Measurements from ENCODE around the gene CATSPERZ.

The CATSPERZ gene

GRCh38 chr11:64285885-64286800 lies 14.0 kb upstream of the CATSPERZ start:
- 0 out of 2 replicates have a peak, but pooled peaks cover 4% of the 10 kb centered on the region for H3K4me1 ChIP-seq (ENCODE audit: insufficient read depth, low read length)
- H3K36me3 ChIP-seq (ENCODE audit: insufficient read depth, low read length), result no peaks in the 10 kb centered on the region; the same call in 1 of the 2 replicates
- H3K9me3 ChIP-seq (ENCODE audit: control insufficient read depth, insufficient read depth, low read length), result no peaks in the 10 kb centered on the region
- peak overlapping the region; percentile 92 for H3K9ac ChIP-seq (ENCODE audit: low read depth, low read length)

GRCh38 chr11:64286801-64287159 lies 13.4 kb upstream of the CATSPERZ start:
- Histone ChIP-seq H3K9ac (ENCODE audit: low read depth, low read length) (no peak overlapping the region), H3K36me3 (ENCODE audit: insufficient read depth, low read length) (no peaks in the 10 kb centered on the region; the same call in 1 of the 2 replicates), H3K4me1 (ENCODE audit: insufficient read depth, low read length) (0 out of 2 replicates have a peak, but pooled peaks cover 4% of the 10 kb centered on the region), H3K9me3 (ENCODE audit: control insufficient read depth, insufficient read depth, low read length) (no peaks in the 10 kb centered on the region)

GRCh38 chr11:64287676-64288352 lies 12.3 kb upstream of the CATSPERZ start:
- Histone ChIP-seq H3K9ac (ENCODE audit: low read depth, low read length) (no peak overlapping the region), H3K36me3 (ENCODE audit: insufficient read depth, low read length) (no peaks in the 10 kb centered on the region), H3K9me3 (ENCODE audit: control insufficient read depth, insufficient read depth, low read length) (no peaks in the 10 kb centered on the region), H3K4me1 (ENCODE audit: insufficient read depth, low read length) (0 out of 2 replicates have a peak, but pooled peaks cover 4% of the 10 kb centered on the region)

- Histone ChIP-seq H3K36me3 (ENCODE audit: insufficient read depth, low read length) (no peaks in the 10 kb centered on the region), H3K9me3 (ENCODE audit: control insufficient read depth, insufficient read depth, low read length) (no peaks in the 10 kb centered on the region), H3K4me1 (ENCODE audit: insufficient read depth, low read length) (0 out of 2 replicates have a peak, but pooled peaks cover 4% of the 10 kb centered on the region), H3K9ac (ENCODE audit: low read depth, low read length) (no peak overlapping the region)
Observed at GRCh38 chr11:64288353-64288750, 11.8 kb upstream of the CATSPERZ start.

- 0 out of 2 replicates have a peak, but pooled peaks cover 4% of the 10 kb centered on the region for H3K4me1 ChIP-seq (ENCODE audit: insufficient read depth, low read length)
- H3K36me3 ChIP-seq (ENCODE audit: insufficient read depth, low read length), result no peaks in the 10 kb centered on the region
- no peaks in the 10 kb centered on the region for H3K9me3 ChIP-seq (ENCODE audit: control insufficient read depth, insufficient read depth, low read length)
- H3K9ac ChIP-seq (ENCODE audit: low read depth, low read length), result no peak overlapping the region
Observed at GRCh38 chr11:64289002-64289564, 11.1 kb upstream of the CATSPERZ start.

- no peaks in the 10 kb centered on the region for H3K9me3 ChIP-seq (ENCODE audit: control insufficient read depth, insufficient read depth, low read length)
- 0 out of 2 replicates have a peak, but pooled peaks cover 4% of the 10 kb centered on the region for H3K4me1 ChIP-seq (ENCODE audit: insufficient read depth, low read length)
- peak overlapping the region; percentile 60 for H3K9ac ChIP-seq (ENCODE audit: low read depth, low read length)
- H3K36me3 ChIP-seq (ENCODE audit: insufficient read depth, low read length), result no peaks in the 10 kb centered on the region
Observed at GRCh38 chr11:64290352-64291261, 9.6 kb upstream of the CATSPERZ start.

GRCh38 chr11:64291262-64291751 lies 8.9 kb upstream of the CATSPERZ start, which contains the start of gene KCNK4:
Gene KCNK4, plus strand, starts transcription at chr11:64291302. Its CDS starts 1,717 bp downstream, at chr11:64293019.
- H3K9ac ChIP-seq (ENCODE audit: low read depth, low read length), result peak within 1 kb of the TSS; percentile 60
- no peaks in the 10 kb centered on the region for H3K36me3 ChIP-seq (ENCODE audit: insufficient read depth, low read length)
- no peaks in the 10 kb centered on the region; the same call in 1 of the 2 replicates for H3K9me3 ChIP-seq (ENCODE audit: control insufficient read depth, insufficient read depth, low read length)
- 0 out of 2 replicates have a peak, but pooled peaks cover 2% of the 10 kb centered on the region for H3K4me1 ChIP-seq (ENCODE audit: insufficient read depth, low read length)

- Histone ChIP-seq H3K36me3 (ENCODE audit: insufficient read depth, low read length) (no peaks in the 10 kb centered on the region), H3K4me1 (ENCODE audit: insufficient read depth, low read length) (no peaks in the 10 kb centered on the region), H3K9me3 (ENCODE audit: control insufficient read depth, insufficient read depth, low read length) (no peaks in the 10 kb centered on the region; the same call in 1 of the 2 replicates), H3K9ac (ENCODE audit: low read depth, low read length) (peak overlapping the region; percentile 60)
Observed at GRCh38 chr11:64291752-64292459, 8.3 kb upstream of the CATSPERZ start.

- peak overlapping the region; percentile 60 for H3K9ac ChIP-seq (ENCODE audit: low read depth, low read length)
- no peaks in the 10 kb centered on the region for H3K4me1 ChIP-seq (ENCODE audit: insufficient read depth, low read length)
- no peaks in the 10 kb centered on the region; the same call in 1 of the 2 replicates for H3K9me3 ChIP-seq (ENCODE audit: control insufficient read depth, insufficient read depth, low read length)
- no peaks in the 10 kb centered on the region for H3K36me3 ChIP-seq (ENCODE audit: insufficient read depth, low read length)
Observed at GRCh38 chr11:64292460-64293254, 7.5 kb upstream of the CATSPERZ start.

GRCh38 chr11:64294774-64295173 lies 5.4 kb upstream of the CATSPERZ start:
- Histone ChIP-seq H3K9me3 (ENCODE audit: control insufficient read depth, insufficient read depth, low read length) (no peaks in the 10 kb centered on the region; the same call in 1 of the 2 replicates), H3K36me3 (ENCODE audit: insufficient read depth, low read length) (no peaks in the 10 kb centered on the region), H3K4me1 (ENCODE audit: insufficient read depth, low read length) (no peaks in the 10 kb centered on the region; the same call in 1 of the 2 replicates), H3K9ac (ENCODE audit: low read depth, low read length) (no peak overlapping the region)

GRCh38 chr11:64295760-64296159 lies 4.4 kb upstream of the CATSPERZ start:
- Histone ChIP-seq H3K9me3 (ENCODE audit: control insufficient read depth, insufficient read depth, low read length) (no peaks in the 10 kb centered on the region; the same call in 1 of the 2 replicates), H3K36me3 (ENCODE audit: insufficient read depth, low read length) (no peaks in the 10 kb centered on the region), H3K4me1 (ENCODE audit: insufficient read depth, low read length) (no peaks in the 10 kb centered on the region; the same call in 1 of the 2 replicates), H3K9ac (ENCODE audit: low read depth, low read length) (no peak overlapping the region)

GRCh38 chr11:64296236-64296635 lies 3.9 kb upstream of the CATSPERZ start:
- no peaks in the 10 kb centered on the region; the same call in 1 of the 2 replicates for H3K9me3 ChIP-seq (ENCODE audit: control insufficient read depth, insufficient read depth, low read length)
- no peak overlapping the region for H3K9ac ChIP-seq (ENCODE audit: low read depth, low read length)
- no peaks in the 10 kb centered on the region for H3K36me3 ChIP-seq (ENCODE audit: insufficient read depth, low read length)
- no peaks in the 10 kb centered on the region; the same call in 1 of the 2 replicates for H3K4me1 ChIP-seq (ENCODE audit: insufficient read depth, low read length)
